ENCODE measurements around the gene TRUB1. TPM values are rescaled to one million over a fixed set of nuclear protein-coding genes. Genes with fewer than 3 reads are reported as not detected.

The TRUB1 gene
- total RNA-seq, 2 experiments from 2014 or later = 13.4 to 14.0 TPM

GRCh38 chr10:114911801-114912469 lies 26.1 kb upstream of the TRUB1 start:
- Mint-ChIP-seq H3K9me3 (ENCODE audit: insufficient read depth) (no peaks in the 10 kb centered on the region), H3K36me3 (ENCODE audit: low read depth) (no peaks in the 10 kb centered on the region), H3K27me3 (ENCODE audit: low read depth) (peaks cover 2% of the 10 kb centered on the region), H3K4me3 (no peak overlapping the region), H3K4me1 (ENCODE audit: low read depth) (no peaks in the 10 kb centered on the region), H3K27ac (no peak overlapping the region)
- ATAC-seq (no peak), DNase-seq (peak; percentile 8)
- ChIA-PET CTCF (interaction anchor here (1.0 kb wide), 1 partner anchor 33 kb away, joined by 3 read pairs; no protein-coding TSS in a partner anchor), POLR2A (interaction anchor here (0.8 kb wide), 1 partner anchor 23 kb away, joined by 3 read pairs; no protein-coding TSS in a partner anchor)

- H3K27ac Mint-ChIP-seq = no peak overlapping the region
- no peaks in the 10 kb centered on the region for H3K4me1 Mint-ChIP-seq (ENCODE audit: low read depth)
- POLR2A ChIA-PET = interaction anchor here (0.8 kb wide), 1 partner anchor 22 kb away, joined by 3 read pairs; no protein-coding TSS in a partner anchor
- no peaks in the 10 kb centered on the region for H3K9me3 Mint-ChIP-seq (ENCODE audit: insufficient read depth)
- no peaks in the 10 kb centered on the region for H3K36me3 Mint-ChIP-seq (ENCODE audit: low read depth)
- CTCF ChIA-PET = interaction anchor here (1.0 kb wide), 1 partner anchor 33 kb away, joined by 3 read pairs; no protein-coding TSS in a partner anchor
- ATAC-seq = no peak
- H3K27me3 Mint-ChIP-seq (ENCODE audit: low read depth) = no peaks in the 10 kb centered on the region
- DNase-seq = peak; percentile 2
- H3K4me3 Mint-ChIP-seq = no peak overlapping the region
These were observed 25.5 kb upstream of the TRUB1 start for GRCh38 chr10:114912470-114912859.

- DNase-seq (no peak), ATAC-seq (no peak)
- peaks cover 2% of the 10 kb centered on the region for H3K27me3 Mint-ChIP-seq (ENCODE audit: low read depth)
- POLR2A ChIA-PET = no interaction called here
- no peaks in the 10 kb centered on the region for H3K9me3 Mint-ChIP-seq (ENCODE audit: insufficient read depth)
- no peaks in the 10 kb centered on the region for H3K36me3 Mint-ChIP-seq (ENCODE audit: low read depth)
- no peak overlapping the region for H3K4me3 Mint-ChIP-seq
- no peaks in the 10 kb centered on the region for H3K4me1 Mint-ChIP-seq (ENCODE audit: low read depth)
- H3K27ac Mint-ChIP-seq = no peak overlapping the region
- CTCF ChIA-PET = interaction anchor here (0.8 to 2.5 kb wide), 6 partner anchors 11 to 216 kb away, joined by 3 to 9 read pairs (median 3); partner anchors contain the start of gene TRUB1
These were observed 23.4 kb upstream of the TRUB1 start for GRCh38 chr10:114914560-114914959.

- POLR2A ChIA-PET = no interaction called here
- H3K4me3 Mint-ChIP-seq = no peak overlapping the region
- H3K27me3 Mint-ChIP-seq (ENCODE audit: low read depth) = peaks cover 2% of the 10 kb centered on the region
These were observed 22.7 kb upstream of the TRUB1 start for GRCh38 chr10:114915294-114915693.

GRCh38 chr10:114916653-114917052 lies 21.3 kb upstream of the TRUB1 start:
- Mint-ChIP-seq H3K27ac (no peak overlapping the region), H3K4me1 (ENCODE audit: low read depth) (no peaks in the 10 kb centered on the region), H3K4me3 (no peak overlapping the region), H3K27me3 (ENCODE audit: low read depth) (peaks cover 5% of the 10 kb centered on the region), H3K9me3 (ENCODE audit: insufficient read depth) (no peaks in the 10 kb centered on the region), H3K36me3 (ENCODE audit: low read depth) (no peaks in the 10 kb centered on the region)
- ATAC-seq = no peak
- POLR2A ChIA-PET = no interaction called here
- no peak for DNase-seq
- CTCF ChIA-PET = no interaction called here

More at GRCh38 chr10:114915294-114915693, 22.7 kb upstream of the TRUB1 start:
- ATAC-seq (no peak), DNase-seq (no peak)
- no peaks in the 10 kb centered on the region for H3K4me1 Mint-ChIP-seq (ENCODE audit: low read depth)
- no peaks in the 10 kb centered on the region for H3K9me3 Mint-ChIP-seq (ENCODE audit: insufficient read depth)
- no peaks in the 10 kb centered on the region for H3K36me3 Mint-ChIP-seq (ENCODE audit: low read depth)
- CTCF ChIA-PET = interaction anchor here (0.8 to 2.5 kb wide), 4 partner anchors 19 to 215 kb away, joined by 3 to 9 read pairs (median 6); partner anchors contain the start of gene TRUB1
- H3K27ac Mint-ChIP-seq = no peak overlapping the region

- Mint-ChIP-seq H3K9me3 (ENCODE audit: insufficient read depth) (no peaks in the 10 kb centered on the region), H3K27me3 (ENCODE audit: low read depth) (peaks cover 5% of the 10 kb centered on the region), H3K4me1 (ENCODE audit: low read depth) (no peaks in the 10 kb centered on the region), H3K4me3 (no peak overlapping the region), H3K36me3 (ENCODE audit: low read depth) (no peaks in the 10 kb centered on the region), H3K27ac (no peak overlapping the region)
- ATAC-seq = no peak
- ChIA-PET POLR2A (no interaction called here), CTCF (no interaction called here)
- DNase-seq = no peak
These were observed 20.5 kb upstream of the TRUB1 start for GRCh38 chr10:114917459-114917858.

GRCh38 chr10:114917927-114918672 lies 19.9 kb upstream of the TRUB1 start:
- ChIA-PET POLR2A (no interaction called here), CTCF (no interaction called here)
- Mint-ChIP-seq H3K9me3 (ENCODE audit: insufficient read depth) (no peaks in the 10 kb centered on the region), H3K27me3 (ENCODE audit: low read depth) (peaks cover 5% of the 10 kb centered on the region), H3K4me3 (no peak overlapping the region), H3K36me3 (ENCODE audit: low read depth) (no peaks in the 10 kb centered on the region), H3K4me1 (ENCODE audit: low read depth) (no peaks in the 10 kb centered on the region), H3K27ac (no peak overlapping the region)
- ATAC-seq (no peak), DNase-seq (no peak)

GRCh38 chr10:114920459-114920858 lies 17.5 kb upstream of the TRUB1 start:
- POLR2A ChIA-PET = no interaction called here
- Mint-ChIP-seq H3K4me1 (ENCODE audit: low read depth) (peaks cover 3% of the 10 kb centered on the region), H3K4me3 (no peak overlapping the region), H3K9me3 (ENCODE audit: insufficient read depth) (no peaks in the 10 kb centered on the region), H3K36me3 (ENCODE audit: low read depth) (no peaks in the 10 kb centered on the region), H3K27ac (no peak overlapping the region), H3K27me3 (ENCODE audit: low read depth) (peaks cover 5% of the 10 kb centered on the region)
- DNase-seq = no peak
- CTCF ChIA-PET = no interaction called here
- no peak for ATAC-seq

- Mint-ChIP-seq H3K27me3 (ENCODE audit: low read depth) (peaks cover 5% of the 10 kb centered on the region), H3K36me3 (ENCODE audit: low read depth) (no peaks in the 10 kb centered on the region), H3K27ac (no peak overlapping the region), H3K4me1 (ENCODE audit: low read depth) (peaks cover 3% of the 10 kb centered on the region), H3K4me3 (no peak overlapping the region), H3K9me3 (ENCODE audit: insufficient read depth) (no peaks in the 10 kb centered on the region)
- CTCF ChIA-PET = no interaction called here
- POLR2A ChIA-PET = no interaction called here
- DNase-seq = no peak
- no peak for ATAC-seq
These were observed 16.0 kb upstream of the TRUB1 start for GRCh38 chr10:114922003-114922402.

GRCh38 chr10:114923551-114923950 lies 14.4 kb upstream of the TRUB1 start:
- POLR2A ChIA-PET = no interaction called here
- peaks cover 7% of the 10 kb centered on the region for H3K27me3 Mint-ChIP-seq (ENCODE audit: low read depth)
- H3K4me3 Mint-ChIP-seq = no peak overlapping the region
- H3K9me3 Mint-ChIP-seq (ENCODE audit: insufficient read depth) = no peaks in the 10 kb centered on the region
- CTCF ChIA-PET = interaction anchor here (1.5 kb wide), 1 partner anchor 13 kb away, joined by 4 read pairs; no protein-coding TSS in a partner anchor
- H3K27ac Mint-ChIP-seq = no peak overlapping the region
- H3K4me1 Mint-ChIP-seq (ENCODE audit: low read depth) = peaks cover 3% of the 10 kb centered on the region
- no peaks in the 10 kb centered on the region for H3K36me3 Mint-ChIP-seq (ENCODE audit: low read depth)
- DNase-seq (no peak), ATAC-seq (no peak)

- no peak overlapping the region for H3K4me3 Mint-ChIP-seq
- CTCF ChIA-PET = no interaction called here
- peaks cover 3% of the 10 kb centered on the region for H3K4me1 Mint-ChIP-seq (ENCODE audit: low read depth)
- H3K27ac Mint-ChIP-seq = no peak overlapping the region
- peak; percentile 60 for ATAC-seq
- DNase-seq = peak; percentile 24
- POLR2A ChIA-PET = no interaction called here
- no peaks in the 10 kb centered on the region for H3K9me3 Mint-ChIP-seq (ENCODE audit: insufficient read depth)
- H3K36me3 Mint-ChIP-seq (ENCODE audit: low read depth) = peaks cover 1% of the 10 kb centered on the region
- peaks cover 4% of the 10 kb centered on the region for H3K27me3 Mint-ChIP-seq (ENCODE audit: low read depth)
These were observed 12.1 kb upstream of the TRUB1 start for GRCh38 chr10:114925587-114926586.

All from activated CD8-positive, alpha-beta T cell treated with anti-CD3 and anti-CD28 coated beads, Interleukin-2, amount 10 ng/mL, durations not matched to agents 7 days and 5 days (primary cell).